Measurements from ENCODE around the gene ADAM12.

DNA sequence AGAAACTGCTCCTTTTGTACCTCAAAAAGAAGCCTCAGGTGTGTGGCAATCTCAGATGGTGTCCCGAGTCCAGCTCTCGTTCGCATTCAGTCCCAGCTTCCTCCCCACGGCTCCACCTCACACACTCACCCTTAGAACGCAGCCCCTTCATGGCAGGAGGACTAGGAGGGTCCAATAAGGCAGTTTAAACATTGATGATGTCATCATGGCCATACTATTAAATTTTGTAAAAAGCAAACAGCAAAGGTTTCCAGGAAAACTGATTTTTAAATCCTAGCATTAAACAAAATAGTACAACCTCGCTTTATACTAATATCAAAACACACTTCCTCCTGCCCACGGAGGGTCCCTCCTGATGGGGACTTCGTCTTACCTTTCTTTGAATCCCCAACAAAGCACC is 133.0 kb downstream of the ADAM12 start:
- TF ChIP-seq POLR2A (IDR thresholded peaks at IDR 0.05) (no peak), POLR2AphosphoS5 (IDR thresholded peaks at IDR 0.05) (no peak)
- TF ChIP-seq, protein P1, sequence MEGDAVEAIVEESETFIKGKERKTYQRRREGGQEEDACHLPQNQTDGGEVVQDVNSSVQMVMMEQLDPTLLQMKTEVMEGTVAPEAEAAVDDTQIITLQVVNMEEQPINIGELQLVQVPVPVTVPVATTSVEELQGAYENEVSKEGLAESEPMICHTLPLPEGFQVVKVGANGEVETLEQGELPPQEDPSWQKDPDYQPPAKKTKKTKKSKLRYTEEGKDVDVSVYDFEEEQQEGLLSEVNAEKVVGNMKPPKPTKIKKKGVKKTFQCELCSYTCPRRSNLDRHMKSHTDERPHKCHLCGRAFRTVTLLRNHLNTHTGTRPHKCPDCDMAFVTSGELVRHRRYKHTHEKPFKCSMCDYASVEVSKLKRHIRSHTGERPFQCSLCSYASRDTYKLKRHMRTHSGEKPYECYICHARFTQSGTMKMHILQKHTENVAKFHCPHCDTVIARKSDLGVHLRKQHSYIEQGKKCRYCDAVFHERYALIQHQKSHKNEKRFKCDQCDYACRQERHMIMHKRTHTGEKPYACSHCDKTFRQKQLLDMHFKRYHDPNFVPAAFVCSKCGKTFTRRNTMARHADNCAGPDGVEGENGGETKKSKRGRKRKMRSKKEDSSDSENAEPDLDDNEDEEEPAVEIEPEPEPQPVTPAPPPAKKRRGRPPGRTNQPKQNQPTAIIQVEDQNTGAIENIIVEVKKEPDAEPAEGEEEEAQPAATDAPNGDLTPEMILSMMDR (IDR thresholded peaks at IDR 0.05 in 8 of 11, conservative IDR thresholded peaks at IDR 0.05 in 3 of 11) = no peak

Measured in spleen (tissue), 7 donors.